ENCODE measurements around the gene PRICKLE1.

- no peak for TF ChIP-seq CTCF (IDR thresholded peaks at IDR 0.05)
- TF ChIP-seq POLR2A (IDR thresholded peaks at IDR 0.05), result no peak
Observed at GRCh38 chr12:42459336-42459847, 130.2 kb downstream of the PRICKLE1 start.
